ENCODE measurements around the gene CALU.

CALU gene

GRCh38 chr7:128739048-128739962, at the start of gene CALU:
CALU (plus strand) TSS chr7:128739359; CDS start chr7:128748584, 9,225 bp downstream.
- peak; percentile 98 for DNase-seq (ENCODE audit: low read depth)
- H3K4me3 ChIP-seq (ENCODE audit: low read depth, low read length) = peak within 1 kb of the TSS; percentile 92
- TF ChIP-seq MAX (IDR thresholded peaks at IDR 0.05; ENCODE audit: low read depth, low read length) (peak; percentile 70), POLR2A (IDR thresholded peaks at IDR 0.05; ENCODE audit: extremely low read depth, insufficient read length) (peak; percentile 86), MYC (IDR thresholded peaks at IDR 0.05; ENCODE audit: low read depth, low read length) (no peak; the same call in 1 of the 2 replicates), CTCF (IDR thresholded peaks at IDR 0.05; ENCODE audit: low read depth, low read length) (no peak)

- DNase-seq (ENCODE audit: low read depth) = no peak
Measured at GRCh38 chr7:128691227-128691626, 47.9 kb upstream of the CALU start.

GRCh38 chr7:128692623-128693270, 46.4 kb upstream of the CALU start:
- TF ChIP-seq POLR2A (IDR thresholded peaks at IDR 0.05; ENCODE audit: extremely low read depth, insufficient read length) (no peak), MAX (IDR thresholded peaks at IDR 0.05; ENCODE audit: low read depth, low read length) (no peak), MYC (IDR thresholded peaks at IDR 0.05; ENCODE audit: low read depth, low read length) (no peak), CTCF (IDR thresholded peaks at IDR 0.05; ENCODE audit: low read depth, low read length) (no peak)
- no peak overlapping the region for H3K4me3 ChIP-seq (ENCODE audit: low read depth, low read length)
- no peak for DNase-seq (ENCODE audit: low read depth)

More at GRCh38 chr7:128691227-128691626, 47.9 kb upstream of the CALU start:
- H3K4me3 ChIP-seq (ENCODE audit: low read depth, low read length) = no peak overlapping the region
- TF ChIP-seq MYC (IDR thresholded peaks at IDR 0.05; ENCODE audit: low read depth, low read length) (no peak), CTCF (IDR thresholded peaks at IDR 0.05; ENCODE audit: low read depth, low read length) (no peak), MAX (IDR thresholded peaks at IDR 0.05; ENCODE audit: low read depth, low read length) (no peak), POLR2A (IDR thresholded peaks at IDR 0.05; ENCODE audit: extremely low read depth, insufficient read length) (no peak)

- TF ChIP-seq MAX (IDR thresholded peaks at IDR 0.05; ENCODE audit: low read depth, low read length) = no peak
- no peak for TF ChIP-seq CTCF (IDR thresholded peaks at IDR 0.05; ENCODE audit: low read depth, low read length)
- TF ChIP-seq POLR2A (IDR thresholded peaks at IDR 0.05; ENCODE audit: extremely low read depth, insufficient read length) = no peak
- no peak for TF ChIP-seq MYC (IDR thresholded peaks at IDR 0.05; ENCODE audit: low read depth, low read length)
- H3K4me3 ChIP-seq (ENCODE audit: low read depth, low read length) = no peak overlapping the region
- no peak for DNase-seq (ENCODE audit: low read depth)
Measured at GRCh38 chr7:128693373-128694015, 45.7 kb upstream of the CALU start.

- no peak for DNase-seq (ENCODE audit: low read depth)
- H3K4me3 ChIP-seq (ENCODE audit: low read depth, low read length) = no peak overlapping the region
- no peak for TF ChIP-seq POLR2A (IDR thresholded peaks at IDR 0.05; ENCODE audit: extremely low read depth, insufficient read length)
- no peak for TF ChIP-seq MAX (IDR thresholded peaks at IDR 0.05; ENCODE audit: low read depth, low read length)
- no peak for TF ChIP-seq CTCF (IDR thresholded peaks at IDR 0.05; ENCODE audit: low read depth, low read length)
- TF ChIP-seq MYC (IDR thresholded peaks at IDR 0.05; ENCODE audit: low read depth, low read length) = no peak
Measured at GRCh38 chr7:128694738-128695137, 44.4 kb upstream of the CALU start.
